ENCODE measurements around the gene NPY. TPM values are rescaled to one million over a fixed set of nuclear protein-coding genes. Genes with fewer than 3 reads are reported as not detected.

The NPY gene
- total and polyA plus RNA-seq, 11 donors, result 0.24 TPM; not detected in 10

DNA sequence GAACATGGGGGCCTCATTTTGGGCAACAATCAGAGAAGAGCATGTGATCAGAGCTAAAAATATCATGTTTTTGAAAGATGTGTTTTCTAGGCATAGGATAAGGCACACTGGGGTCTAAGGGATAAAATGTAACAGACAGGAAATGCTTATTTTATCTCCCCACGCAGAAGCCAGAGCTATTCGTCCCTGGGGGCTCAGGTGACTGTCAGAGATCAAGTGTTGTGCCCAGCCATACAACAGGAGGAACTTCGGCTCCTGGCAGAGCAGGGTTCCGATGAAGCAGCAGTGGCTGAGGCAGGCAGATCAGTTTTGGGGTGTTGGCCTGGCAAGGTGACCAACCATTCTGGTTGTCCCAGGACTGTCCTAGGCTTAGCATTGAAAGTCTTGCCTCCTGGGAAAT lies 15.2 kb downstream of the NPY start:
- no peak overlapping the region for H3K27ac ChIP-seq
- H3K9me3 ChIP-seq, result peaks cover 0 to 6% (median 0%) of the 10 kb centered on the region in 12 donors
- no peak for ATAC-seq
- H3K4me3 ChIP-seq, result no peak overlapping the region
- TF ChIP-seq CTCF (IDR thresholded peaks at IDR 0.05), result no peak
- no peak for TF ChIP-seq POLR2A (IDR thresholded peaks at IDR 0.05)
- no peak for DNase-seq
- intact Hi-C loops (cut with DNase I), result no loop called here
- WGBS, 4 donors, result 32 to 35% (median 33%) methylated on average over 4 of the region's 4 CpGs
- H3K27me3 ChIP-seq, result no peaks in the 10 kb centered on the region
- H3K4me1 ChIP-seq, result no peaks in the 10 kb centered on the region
- H3K36me3 ChIP-seq, result no peaks in the 10 kb centered on the region

DNA sequence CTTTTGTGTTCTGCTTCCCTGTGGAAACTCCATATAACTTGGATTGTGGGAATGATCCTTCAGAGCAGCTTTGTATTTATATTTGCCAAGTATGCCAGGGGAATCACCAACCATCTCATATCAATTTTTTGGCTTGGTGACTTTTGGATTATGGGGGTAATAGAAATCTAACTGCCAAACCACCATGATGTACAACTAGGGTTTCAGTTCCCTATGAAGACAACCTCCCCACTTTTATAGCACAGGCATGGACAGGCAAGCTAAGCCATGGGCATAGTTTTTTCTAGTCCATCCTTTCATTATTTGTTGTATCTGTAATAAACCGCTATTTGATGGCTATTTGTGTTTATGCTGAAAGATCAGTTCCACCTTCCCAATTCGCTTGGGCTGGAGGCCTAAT lies 17.7 kb downstream of the NPY start:
- 82 to 92% (median 85%) methylated on average over 2 of the region's 2 CpGs for WGBS, 4 donors
- no peak for TF ChIP-seq POLR2A (IDR thresholded peaks at IDR 0.05)
- TF ChIP-seq CTCF (IDR thresholded peaks at IDR 0.05), result no peak
- intact Hi-C loops (cut with DNase I), result no loop called here

GRCh38 chr7:24304494-24305095 lies 20.6 kb downstream of the NPY start:
- no peaks in the 10 kb centered on the region for H3K36me3 ChIP-seq
- no peak for DNase-seq
- intact Hi-C loops (cut with DNase I), result no loop called here
- peaks cover 0 to 4% (median 0%) of the 10 kb centered on the region in 9 donors for H3K27me3 ChIP-seq
- H3K27ac ChIP-seq, result no peak overlapping the region
- 49 to 62% (median 53%) methylated on average over 5 of the region's 5 CpGs for WGBS, 4 donors
- peaks cover 0 to 6% (median 0%) of the 10 kb centered on the region in 12 donors for H3K9me3 ChIP-seq
- no peaks in the 10 kb centered on the region for H3K4me1 ChIP-seq
- no peak overlapping the region for H3K4me3 ChIP-seq
- no peak for ATAC-seq
- TF ChIP-seq CTCF (IDR thresholded peaks at IDR 0.05), result no peak
- TF ChIP-seq POLR2A (IDR thresholded peaks at IDR 0.05), result no peak

More for the DNA sequence above, 17.7 kb downstream of the NPY start:
- no peak overlapping the region for H3K27ac ChIP-seq
- no peaks in the 10 kb centered on the region for H3K4me1 ChIP-seq
- ATAC-seq (no peak), DNase-seq (no peak)
- H3K4me3 ChIP-seq, result no peak overlapping the region
- H3K27me3 ChIP-seq, result peaks cover 0 to 4% (median 0%) of the 10 kb centered on the region in 9 donors
- H3K9me3 ChIP-seq, result peaks cover 0 to 6% (median 0%) of the 10 kb centered on the region in 12 donors
- no peaks in the 10 kb centered on the region for H3K36me3 ChIP-seq

GRCh38 chr7:24307326-24307725 lies 23.3 kb downstream of the NPY start:
- peaks cover 0 to 4% (median 0%) of the 10 kb centered on the region in 9 donors for H3K27me3 ChIP-seq
- no peaks in the 10 kb centered on the region for H3K9me3 ChIP-seq
- TF ChIP-seq POLR2A (IDR thresholded peaks at IDR 0.05), result no peak
- no peak for TF ChIP-seq CTCF (IDR thresholded peaks at IDR 0.05)
- no peak overlapping the region for H3K4me3 ChIP-seq
- DNase-seq (no peak), ATAC-seq (no peak)
- WGBS, 4 donors, result 58 to 72% (median 65%) methylated on average over 3 of the region's 3 CpGs
- no peak overlapping the region for H3K27ac ChIP-seq
- H3K4me1 ChIP-seq, result no peaks in the 10 kb centered on the region
- intact Hi-C loops (cut with DNase I), result no loop called here
- no peaks in the 10 kb centered on the region for H3K36me3 ChIP-seq

Measured in heart left ventricle (tissue), 16 donors.